Ishikawa (cell line): ENCODE measurements around the gene RPL31.

Experiments used
- CEBPB ChIP-seq: IDR thresholded peaks from 2 replicates; pipeline ENCODE4 v1.6.1; 2012
- CREB1 ChIP-seq: IDR thresholded peaks from 2 replicates; pipeline ENCODE4 v1.6.1; 2012; ENCODE audit warnings: low read depth
- EGR1 ChIP-seq: IDR thresholded peaks from 2 replicates; pipeline ENCODE4 v1.6.1; 2012
- EP300 ChIP-seq: IDR thresholded peaks from 2 replicates; pipeline ENCODE4 v1.6.1; 2012; ENCODE audit warnings: borderline replicate concordance
- FOXM1 ChIP-seq: IDR thresholded peaks from 2 replicates; pipeline ENCODE4 v1.6.1; 2012; ENCODE audit warnings: low read depth, borderline replicate concordance
- MAX ChIP-seq: IDR thresholded peaks from 2 replicates; pipeline ENCODE4 v1.6.1; 2012
- NFIC ChIP-seq: IDR thresholded peaks from 2 replicates; pipeline ENCODE4 v1.6.1; 2012
- RAD21 ChIP-seq: IDR thresholded peaks from 2 replicates; pipeline ENCODE4 v1.6.1; 2012; ENCODE audit warnings: low read depth
- TAF1 ChIP-seq: IDR thresholded peaks from 2 replicates; pipeline ENCODE4 v1.6.1; 2012; ENCODE audit warnings: low read depth, mild to moderate bottlenecking
- TCF12 ChIP-seq: IDR thresholded peaks from 2 replicates; pipeline ENCODE4 v1.6.1; 2012; ENCODE audit warnings: low read depth
- TEAD4 ChIP-seq: IDR thresholded peaks from 2 replicates; pipeline ENCODE4 v1.6.1; 2012
- USF1 ChIP-seq: IDR thresholded peaks from 2 replicates; pipeline ENCODE4 v1.6.1; 2012
- YY1 ChIP-seq: IDR thresholded peaks from 2 replicates; pipeline ENCODE4 v1.6.1; 2012; ENCODE audit warnings: low read depth
- ZBTB7A ChIP-seq: IDR thresholded peaks from 2 replicates; pipeline ENCODE4 v1.6.1; 2012; ENCODE audit warnings: low read depth
- TF ChIP-seq, protein P1 (sequence below): IDR thresholded peaks from 2 replicates; pipeline ENCODE4 v1.6.1; 2012; ENCODE audit warnings: low read depth, mild to moderate bottlenecking

Gene RPL31

GRCh38 chr2:101002562-101003277, 631 bp downstream of the RPL31 start:
- no peak for TF ChIP-seq RAD21
- TF ChIP-seq, protein P1, sequence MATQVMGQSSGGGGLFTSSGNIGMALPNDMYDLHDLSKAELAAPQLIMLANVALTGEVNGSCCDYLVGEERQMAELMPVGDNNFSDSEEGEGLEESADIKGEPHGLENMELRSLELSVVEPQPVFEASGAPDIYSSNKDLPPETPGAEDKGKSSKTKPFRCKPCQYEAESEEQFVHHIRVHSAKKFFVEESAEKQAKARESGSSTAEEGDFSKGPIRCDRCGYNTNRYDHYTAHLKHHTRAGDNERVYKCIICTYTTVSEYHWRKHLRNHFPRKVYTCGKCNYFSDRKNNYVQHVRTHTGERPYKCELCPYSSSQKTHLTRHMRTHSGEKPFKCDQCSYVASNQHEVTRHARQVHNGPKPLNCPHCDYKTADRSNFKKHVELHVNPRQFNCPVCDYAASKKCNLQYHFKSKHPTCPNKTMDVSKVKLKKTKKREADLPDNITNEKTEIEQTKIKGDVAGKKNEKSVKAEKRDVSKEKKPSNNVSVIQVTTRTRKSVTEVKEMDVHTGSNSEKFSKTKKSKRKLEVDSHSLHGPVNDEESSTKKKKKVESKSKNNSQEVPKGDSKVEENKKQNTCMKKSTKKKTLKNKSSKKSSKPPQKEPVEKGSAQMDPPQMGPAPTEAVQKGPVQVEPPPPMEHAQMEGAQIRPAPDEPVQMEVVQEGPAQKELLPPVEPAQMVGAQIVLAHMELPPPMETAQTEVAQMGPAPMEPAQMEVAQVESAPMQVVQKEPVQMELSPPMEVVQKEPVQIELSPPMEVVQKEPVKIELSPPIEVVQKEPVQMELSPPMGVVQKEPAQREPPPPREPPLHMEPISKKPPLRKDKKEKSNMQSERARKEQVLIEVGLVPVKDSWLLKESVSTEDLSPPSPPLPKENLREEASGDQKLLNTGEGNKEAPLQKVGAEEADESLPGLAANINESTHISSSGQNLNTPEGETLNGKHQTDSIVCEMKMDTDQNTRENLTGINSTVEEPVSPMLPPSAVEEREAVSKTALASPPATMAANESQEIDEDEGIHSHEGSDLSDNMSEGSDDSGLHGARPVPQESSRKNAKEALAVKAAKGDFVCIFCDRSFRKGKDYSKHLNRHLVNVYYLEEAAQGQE = no peak
- no peak for TF ChIP-seq ZBTB7A
- TF ChIP-seq EGR1 = no peak
- TF ChIP-seq TAF1 = no peak
- TF ChIP-seq FOXM1 = no peak
- no peak for TF ChIP-seq CEBPB
- TF ChIP-seq MAX = no peak
- no peak for TF ChIP-seq YY1
- no peak for TF ChIP-seq CREB1
- TF ChIP-seq USF1 = no peak
- no peak for TF ChIP-seq EP300
- no peak for TF ChIP-seq TCF12
- TF ChIP-seq NFIC = no peak
- TF ChIP-seq TEAD4 = no peak

DNA sequence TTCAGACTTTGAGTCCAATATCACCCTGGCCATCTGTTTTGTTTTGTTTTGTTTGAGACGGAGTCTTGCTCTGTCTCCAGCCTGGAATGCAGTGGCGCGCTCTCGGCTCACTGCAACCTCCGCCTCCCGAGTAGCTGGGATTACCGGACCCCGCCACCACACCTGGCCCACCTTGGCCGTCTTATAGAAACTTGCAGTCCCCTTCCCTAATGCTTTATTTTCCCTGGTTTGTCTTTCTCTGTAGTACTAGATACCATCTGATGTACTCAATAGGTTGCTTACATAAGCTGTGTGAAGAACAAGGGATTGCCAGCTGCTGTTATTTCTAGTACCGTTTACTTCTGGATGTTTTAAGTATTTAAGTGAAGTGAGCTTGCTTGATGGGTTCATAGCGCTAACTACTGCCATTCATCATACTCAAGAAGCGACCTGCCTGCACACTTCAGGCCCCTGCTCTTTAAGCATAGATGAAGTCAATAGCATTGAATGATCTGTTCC, 1.2 kb downstream of the RPL31 start:
- TF ChIP-seq TEAD4 = no peak
- TF ChIP-seq USF1 = no peak
- TF ChIP-seq NFIC = no peak
- no peak for TF ChIP-seq CEBPB
- no peak for TF ChIP-seq FOXM1
- no peak for TF ChIP-seq YY1
- TF ChIP-seq MAX = no peak
- no peak for TF ChIP-seq TAF1
- no peak for TF ChIP-seq CREB1
- TF ChIP-seq, protein P1 = no peak
- TF ChIP-seq EP300 = no peak
- TF ChIP-seq EGR1 = no peak

- TF ChIP-seq TAF1 (no peak), CEBPB (no peak), EP300 (no peak), NFIC (no peak)
These were observed 2.7 kb downstream of the RPL31 start for GRCh38 chr2:101004620-101005325.

- TF ChIP-seq, protein P1 = no peak
- TF ChIP-seq EGR1 (no peak), NFIC (no peak), EP300 (no peak), TAF1 (no peak), MAX (no peak), RAD21 (no peak), CEBPB (no peak), TCF12 (no peak), CREB1 (no peak), TEAD4 (no peak), USF1 (no peak)
These were observed 4.1 kb downstream of the RPL31 start for GRCh38 chr2:101006065-101006715.
